OCI-LY7 (cell line): Measurements from ENCODE around the gene PPHLN1. TPM values are rescaled to one million over a fixed set of nuclear protein-coding genes. Genes with fewer than 3 reads are reported as not detected.

ENCODE experiments used
- BruUV-seq: library from RNA; stranded (reverse); fragments of 400-500 nt; replicated peaks from 2 replicates; lab custom pipeline; 2021; lab: Mats Ljungman, UMichigan
- CTCF ChIA-PET: fragments of 300-600 bp; sonication (Branson Sonifier 250); formaldehyde crosslinking; loops from one replicate; lab custom pipeline; 2022; ENCODE audit warnings: antibody characterized with exemption; ENCODE audit not compliant: unreplicated experiment; lab: Charles Lee
- POLR2A ChIA-PET: fragments of 300-600 bp; sonication (Branson Sonifier 250); formaldehyde crosslinking; loops from one replicate; lab custom pipeline; 2022; ENCODE audit warnings: antibody characterized with exemption; lab: Charles Lee
- DNase-seq: peaks from one replicate; pipeline ENCODE4 v3.0.0-alpha.2; 2015; ENCODE audit warnings: low spot score
- H2AFZ ChIP-seq: fragments of 200-600 bp; sonication (generic), shearing (Covaris generic); 2 replicates; pipeline ENCODE4 v1.6.1; 2014; ENCODE audit warnings: mild to moderate bottlenecking, antibody characterized with exemption, low read length, moderate library complexity
- H3K27ac ChIP-seq: fragments of 200-600 bp; sonication (generic); 2 replicates; pipeline ENCODE4 v1.5.1; 2014; ENCODE audit warnings: mixed run types, low read depth, mild to moderate bottlenecking, moderate library complexity, low read length, inconsistent platforms; ENCODE audit not compliant: poor library complexity, severe bottlenecking
- H3K36me3 ChIP-seq: fragments of 200-600 bp; sonication (generic); 2 replicates; pipeline ENCODE4 v1.6.1; 2014; ENCODE audit warnings: mild to moderate bottlenecking, antibody characterized with exemption, low read length, moderate library complexity, mixed read lengths; ENCODE audit not compliant: insufficient read depth
- H3K4me1 ChIP-seq: fragments of 200-600 bp; sonication (generic); 2 replicates; pipeline ENCODE4 v1.5.1; 2014; ENCODE audit warnings: mild to moderate bottlenecking, low read length; ENCODE audit not compliant: insufficient read depth, poor library complexity, severe bottlenecking
- H3K4me2 ChIP-seq: fragments of 200-600 bp; sonication (generic); 2 replicates; pipeline ENCODE4 v1.6.1; 2014; ENCODE audit warnings: mild to moderate bottlenecking, low read length
- H3K4me3 ChIP-seq: fragments of 200-600 bp; sonication (generic); 2 replicates; pipeline ENCODE4 v1.5.1; 2014; ENCODE audit warnings: mild to moderate bottlenecking, low read depth, low read length; ENCODE audit not compliant: poor library complexity, severe bottlenecking
- H3K79me2 ChIP-seq: fragments of 200-600 bp; sonication (generic); 2 replicates; pipeline ENCODE4 v1.6.1; 2016; ENCODE audit warnings: low read depth, mild to moderate bottlenecking, low read length, moderate library complexity, mixed read lengths; ENCODE audit not compliant: insufficient read depth
- H3K9me2 ChIP-seq: fragments of 200-600 bp; sonication (generic); 2 replicates; pipeline ENCODE4 v1.6.1; 2016; ENCODE audit warnings: mild to moderate bottlenecking, low read length, mixed read lengths; ENCODE audit not compliant: insufficient read depth
- H3K9me3 ChIP-seq: fragments of 200-600 bp; sonication (generic); 2 replicates; pipeline ENCODE4 v1.6.1; 2014; ENCODE audit warnings: mild to moderate bottlenecking, mixed run types, low read length, mixed read lengths
- H4K20me1 ChIP-seq: fragments of 200-600 bp; sonication (generic); 2 replicates; pipeline ENCODE4 v1.6.1; 2014; ENCODE audit warnings: mild to moderate bottlenecking, antibody characterized with exemption, low read length, moderate library complexity, mixed read lengths; ENCODE audit not compliant: insufficient read depth
- EZH2phosphoT487 ChIP-seq: fragments of 200-600 bp; sonication (generic); IDR thresholded peaks from 2 replicates; pipeline ENCODE4 v1.6.1; 2018; ENCODE audit warnings: low read depth, borderline replicate concordance, mild to moderate bottlenecking, mixed run types, antibody characterized with exemption, low read length, moderate library complexity, mixed read lengths
- intact Hi-C: fragments of 100-400 bp; cut with micrococcal nuclease; formaldehyde crosslinking; loops from one replicate; pipeline ENCODE4 v1.10.0; 2022; ENCODE audit not compliant: unreplicated experiment
- total RNA-seq, 2 experiments: library from RNA; depleted of rRNA in 1 of 2; stranded (reverse); fragments of >200 nt in 1 of 2; shearing (Covaris generic) in 1 of 2; gene quantifications; 2 replicates each; pipeline ENCODE4 v1.2.3, GENCODE V29; 2014 to 2022
- TF ChIP-seq, protein P1 (sequence below): fragments of 200-600 bp; sonication (generic); conservative IDR thresholded peaks from 2 replicates; pipeline ENCODE4 v1.5.1; 2014; ENCODE audit warnings: mild to moderate bottlenecking, antibody characterized with exemption, low read length, moderate library complexity, mixed read lengths

The PPHLN1 gene
- total RNA-seq, 2 experiments from 2014 or later: 95.3 to 97.6 TPM

DNA sequence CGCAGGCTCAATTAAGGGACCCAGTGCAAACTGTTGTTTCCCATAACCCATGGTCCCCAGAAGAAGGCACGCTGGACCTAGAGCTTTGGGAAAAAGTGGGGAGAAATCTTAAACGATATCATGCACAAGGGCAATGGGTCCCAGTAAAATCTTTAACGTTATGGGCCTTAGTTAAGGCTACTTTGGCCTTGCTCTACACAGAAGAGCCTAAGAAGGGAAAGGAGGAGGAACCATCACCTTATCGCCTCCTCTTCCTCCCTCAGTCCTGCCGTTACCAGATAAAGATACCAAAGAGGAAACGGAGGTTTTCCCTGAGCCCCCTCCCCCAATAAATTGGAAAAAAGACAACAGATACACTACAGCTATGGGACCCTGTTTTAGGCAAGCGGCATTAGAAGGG is 116.9 kb downstream of the PPHLN1 start:
- H4K20me1 ChIP-seq: no peaks in the 10 kb centered on the region
- no peak for DNase-seq
- no peaks in the 10 kb centered on the region for H3K9me2 ChIP-seq
- H2AFZ ChIP-seq: no peak overlapping the region
- H3K9me3 ChIP-seq: no peaks in the 10 kb centered on the region
- peaks cover 65% of the 10 kb centered on the region for H3K36me3 ChIP-seq
- intact Hi-C loops: no loop called here
- CTCF ChIA-PET: no interaction called here
- no peak overlapping the region for H3K27ac ChIP-seq
- no peak overlapping the region for H3K4me3 ChIP-seq
- no peak overlapping the region for H3K4me2 ChIP-seq
- H3K79me2 ChIP-seq: no peaks in the 10 kb centered on the region
- no TSS peak for BruUV-seq
- TF ChIP-seq EZH2phosphoT487: no peak
- TF ChIP-seq, protein P1, sequence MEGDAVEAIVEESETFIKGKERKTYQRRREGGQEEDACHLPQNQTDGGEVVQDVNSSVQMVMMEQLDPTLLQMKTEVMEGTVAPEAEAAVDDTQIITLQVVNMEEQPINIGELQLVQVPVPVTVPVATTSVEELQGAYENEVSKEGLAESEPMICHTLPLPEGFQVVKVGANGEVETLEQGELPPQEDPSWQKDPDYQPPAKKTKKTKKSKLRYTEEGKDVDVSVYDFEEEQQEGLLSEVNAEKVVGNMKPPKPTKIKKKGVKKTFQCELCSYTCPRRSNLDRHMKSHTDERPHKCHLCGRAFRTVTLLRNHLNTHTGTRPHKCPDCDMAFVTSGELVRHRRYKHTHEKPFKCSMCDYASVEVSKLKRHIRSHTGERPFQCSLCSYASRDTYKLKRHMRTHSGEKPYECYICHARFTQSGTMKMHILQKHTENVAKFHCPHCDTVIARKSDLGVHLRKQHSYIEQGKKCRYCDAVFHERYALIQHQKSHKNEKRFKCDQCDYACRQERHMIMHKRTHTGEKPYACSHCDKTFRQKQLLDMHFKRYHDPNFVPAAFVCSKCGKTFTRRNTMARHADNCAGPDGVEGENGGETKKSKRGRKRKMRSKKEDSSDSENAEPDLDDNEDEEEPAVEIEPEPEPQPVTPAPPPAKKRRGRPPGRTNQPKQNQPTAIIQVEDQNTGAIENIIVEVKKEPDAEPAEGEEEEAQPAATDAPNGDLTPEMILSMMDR: no peak
- H3K4me1 ChIP-seq: peaks cover 8% of the 10 kb centered on the region
- POLR2A ChIA-PET: interaction anchor here (0.7 kb wide), 2 partner anchors 54 to 82 kb away, joined by 3 read pairs; no protein-coding TSS in a partner anchor

DNA sequence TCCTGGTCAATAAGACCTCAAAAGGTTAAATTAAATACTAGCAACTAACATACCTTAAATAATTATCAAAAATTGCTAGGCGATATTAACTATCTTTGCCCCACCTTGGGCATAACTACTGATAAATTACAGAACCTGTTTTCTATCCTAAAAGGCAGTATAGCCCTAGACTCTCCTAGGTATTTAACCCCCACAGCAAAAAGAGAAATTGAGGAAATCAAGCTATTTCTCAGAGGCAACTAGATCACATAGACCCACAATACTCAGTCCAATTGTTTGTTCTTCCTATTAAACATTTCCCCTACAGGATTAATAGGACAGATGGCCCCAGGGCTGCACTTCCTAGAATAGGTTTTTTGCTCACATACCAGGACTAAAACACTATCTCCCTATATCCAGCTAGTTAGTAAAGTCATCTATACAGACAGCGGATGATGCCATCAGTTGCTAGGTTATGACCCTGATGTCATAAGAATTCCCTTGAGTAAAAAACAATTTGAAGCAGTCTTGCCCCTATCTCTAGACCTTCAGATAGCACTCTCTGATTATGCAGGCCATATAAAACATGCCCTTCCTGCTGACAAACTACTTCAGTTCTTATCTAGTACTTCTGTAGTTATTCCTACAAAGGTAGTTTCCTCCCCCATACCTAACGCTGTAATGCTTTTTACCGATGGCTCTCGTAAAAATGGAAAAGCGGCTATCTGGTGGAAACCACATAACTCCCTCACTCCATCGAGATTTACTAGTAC is 118.4 kb downstream of the PPHLN1 start:
- Histone ChIP-seq H3K9me3 (no peaks in the 10 kb centered on the region), H3K4me1 (peaks cover 9% of the 10 kb centered on the region), H2AFZ (no peak overlapping the region), H4K20me1 (no peaks in the 10 kb centered on the region), H3K9me2 (no peaks in the 10 kb centered on the region), H3K4me2 (no peak overlapping the region), H3K27ac (no peak overlapping the region), H3K4me3 (no peak overlapping the region), H3K79me2 (no peaks in the 10 kb centered on the region), H3K36me3 (peaks cover 77% of the 10 kb centered on the region)
- no peak for DNase-seq
- POLR2A ChIA-PET: interaction anchor here (0.6 kb wide), 1 partner anchor 89 kb away, joined by 6 read pairs; no protein-coding TSS in a partner anchor
- intact Hi-C loops: no loop called here
- no TSS peak for BruUV-seq
- CTCF ChIA-PET: no interaction called here
- TF ChIP-seq, protein P1: no peak
- TF ChIP-seq EZH2phosphoT487: no peak

- Histone ChIP-seq H3K79me2 (no peaks in the 10 kb centered on the region), H3K4me1 (peaks cover 9% of the 10 kb centered on the region), H2AFZ (no peak overlapping the region), H3K4me3 (no peak overlapping the region), H4K20me1 (no peaks in the 10 kb centered on the region), H3K4me2 (no peak overlapping the region), H3K36me3 (peaks cover 78% of the 10 kb centered on the region), H3K27ac (no peak overlapping the region), H3K9me2 (no peaks in the 10 kb centered on the region), H3K9me3 (no peaks in the 10 kb centered on the region)
- ChIA-PET CTCF (no interaction called here), POLR2A (interaction anchor here (0.7 kb wide), 1 partner anchor 8 kb away, joined by 3 read pairs; no protein-coding TSS in a partner anchor)
- no TSS peak for BruUV-seq
- intact Hi-C loops: no loop called here
- TF ChIP-seq EZH2phosphoT487: no peak
- TF ChIP-seq, protein P1: no peak
- DNase-seq: no peak
Observed at GRCh38 chr12:42445891-42446290, 119.9 kb downstream of the PPHLN1 start.
